ENCODE data around the gene ANKHD1.

The ANKHD1 gene

GRCh38 chr5:140364472-140364765, 37.2 kb upstream of the ANKHD1 start:
- ChIA-PET CTCF (interaction anchor here (0.6 to 3.6 kb wide), 9 partner anchors 8 to 569 kb away, joined by 3 to 32 read pairs (median 3); partner anchors contain the start of gene HBEGF), POLR2A (no interaction called here)
- Histone ChIP-seq H3K4me3 (ENCODE audit: low read depth, low read length) (no peak overlapping the region), H3K4me1 (ENCODE audit: control insufficient read depth, insufficient read depth, low read length) (no peaks in the 10 kb centered on the region), H3K27ac (ENCODE audit: extremely low read depth, low read depth, low read length) (no peak overlapping the region), H3K9me3 (ENCODE audit: control insufficient read depth, insufficient read depth, low read depth, low read length) (no peaks in the 10 kb centered on the region), H3K36me3 (ENCODE audit: control insufficient read depth in 2 of 2, insufficient read depth in 1 of 2, low read length in 2 of 2) (no peaks in the 10 kb centered on the region)
- TF ChIP-seq ZNF792 (tag by site-specific recombination; IDR thresholded peaks at IDR 0.05) (no peak), HOXC10 (CRISPR knock-in tag; IDR thresholded peaks at IDR 0.05) (no peak), TCF7L2 (IDR thresholded peaks at IDR 0.05; ENCODE audit: borderline replicate concordance, low read depth, low read length) (no peak), ZNF18 (tag by site-specific recombination; IDR thresholded peaks at IDR 0.05) (no peak), ZNF175 (tag by site-specific recombination; IDR thresholded peaks at IDR 0.05) (no peak), HIC1 (tag by site-specific recombination; IDR thresholded peaks at IDR 0.05) (no peak), ZNF394 (tag by site-specific recombination; IDR thresholded peaks at IDR 0.05; ENCODE audit: borderline replicate concordance) (no peak), ZNF561 (tag by site-specific recombination; IDR thresholded peaks at IDR 0.05; ENCODE audit: borderline replicate concordance) (no peak), ZNF600 (tag by site-specific recombination; IDR thresholded peaks at IDR 0.05) (no peak), ZNF10 (tag by site-specific recombination; IDR thresholded peaks at IDR 0.05) (no peak), ZNF391 (tag by site-specific recombination; IDR thresholded peaks at IDR 0.05; ENCODE audit: borderline replicate concordance, low read depth) (no peak), ZNF140 (tag by site-specific recombination; IDR thresholded peaks at IDR 0.05) (no peak), ZBTB20 (tag by site-specific recombination; IDR thresholded peaks at IDR 0.05) (no peak), ZFHX2 (tag by site-specific recombination; conservative IDR thresholded peaks at IDR 0.05) (no peak)

- H3K9me3 ChIP-seq (ENCODE audit: control insufficient read depth, insufficient read depth, low read depth, low read length) = no peaks in the 10 kb centered on the region
- no peak overlapping the region for H3K27ac ChIP-seq (ENCODE audit: extremely low read depth, low read depth, low read length)
- no peaks in the 10 kb centered on the region for H3K36me3 ChIP-seq (ENCODE audit: control insufficient read depth in 2 of 2, insufficient read depth in 1 of 2, low read length in 2 of 2)
- ChIA-PET POLR2A (no interaction called here), CTCF (interaction anchor here (0.6 to 3.6 kb wide), 7 partner anchors 11 to 282 kb away, joined by 3 to 28 read pairs (median 3); partner anchors contain the start of genes HBEGF, IK and NDUFA2)
- no peak for TF ChIP-seq ZBTB44 (tag by site-specific recombination; IDR thresholded peaks at IDR 0.05)
- TF ChIP-seq ZNF677 (tag by site-specific recombination; IDR thresholded peaks at IDR 0.05) = no peak
- TF ChIP-seq WT1 (tag by site-specific recombination; IDR thresholded peaks at IDR 0.05) = no peak
- no peak for TF ChIP-seq INSM2 (tag by site-specific recombination; IDR thresholded peaks at IDR 0.05)
- TF ChIP-seq SP3 (tag by site-specific recombination; IDR thresholded peaks at IDR 0.05) = peak; percentile 18; the same call in 1 of the 2 replicates
- TF ChIP-seq ZNF664 (tag by site-specific recombination; IDR thresholded peaks at IDR 0.05) = 0 out of 2 replicates have a peak, but pooled peaks have one; percentile 60
- TF ChIP-seq ZNF398 (tag by site-specific recombination; IDR thresholded peaks at IDR 0.05) = peak; percentile 51; the same call in 1 of the 2 replicates
- TF ChIP-seq ZNF610 (tag by site-specific recombination; IDR thresholded peaks at IDR 0.05; ENCODE audit: borderline replicate concordance) = no peak
- TF ChIP-seq ZNF292 (tag by site-specific recombination; IDR thresholded peaks at IDR 0.05; ENCODE audit: borderline replicate concordance, low read depth) = no peak
- H3K4me1 ChIP-seq (ENCODE audit: control insufficient read depth, insufficient read depth, low read length) = no peaks in the 10 kb centered on the region
- no peak overlapping the region for H3K4me3 ChIP-seq (ENCODE audit: low read depth, low read length)
These were observed 36.4 kb upstream of the ANKHD1 start for GRCh38 chr5:140365282-140365681.

Measured in HEK293 (cell line).